H9 (cell line): ENCODE data around the gene COG2. TPM values are rescaled to one million over a fixed set of nuclear protein-coding genes. Genes with fewer than 3 reads are reported as not detected.

Experiments
- DNase-seq: peaks from one replicate; pipeline ENCODE4 v3.0.0-alpha.2; 2017
- H2AFZ ChIP-seq: one replicate; pipeline ENCODE4 v1.6.1; 2013; ENCODE audit warnings: mild to moderate bottlenecking, low read length, control low read depth, moderate library complexity
- H2AK5ac ChIP-seq: 2 replicates; pipeline ENCODE4 v1.6.1; 2013; ENCODE audit warnings: low read length, control low read depth, mixed read lengths; ENCODE audit not compliant: insufficient read length
- H2BK120ac ChIP-seq: one replicate; pipeline ENCODE4 v1.6.1; 2013; ENCODE audit warnings: low read depth, mild to moderate bottlenecking, low read length, control low read depth, inconsistent platforms; ENCODE audit not compliant: poor library complexity, severe bottlenecking
- H2BK12ac ChIP-seq: 2 replicates; pipeline ENCODE4 v1.6.1; 2013; ENCODE audit warnings: low read length, control low read depth, mixed read lengths, low read depth; ENCODE audit not compliant: insufficient read length
- H2BK15ac ChIP-seq: 2 replicates; pipeline ENCODE4 v1.6.1; 2013; ENCODE audit warnings: low read depth, low read length, control low read depth
- H2BK20ac ChIP-seq: one replicate; pipeline ENCODE4 v1.6.1; 2013; ENCODE audit warnings: low read depth, mild to moderate bottlenecking, low read length, control low read depth, inconsistent platforms; ENCODE audit not compliant: poor library complexity, severe bottlenecking
- H2BK5ac ChIP-seq: 2 replicates; pipeline ENCODE4 v1.6.1; 2013; ENCODE audit warnings: low read length, control low read depth, mixed read lengths; ENCODE audit not compliant: insufficient read length
- H3K14ac ChIP-seq: 2 replicates; pipeline ENCODE4 v1.6.1; 2013; ENCODE audit warnings: low read length, control low read depth; ENCODE audit not compliant: insufficient read depth
- H3K18ac ChIP-seq: 2 replicates; pipeline ENCODE4 v1.6.1; 2013; ENCODE audit warnings: low read depth, mild to moderate bottlenecking, mixed read lengths, low read length, control low read depth; ENCODE audit not compliant: insufficient read length
- H3K23ac ChIP-seq: 2 replicates; pipeline ENCODE4 v1.6.1; 2013; ENCODE audit warnings: low read length, control low read depth, mixed read lengths, low read depth; ENCODE audit not compliant: insufficient read length
- H3K23me2 ChIP-seq: 2 replicates; pipeline ENCODE4 v1.6.1; 2013; ENCODE audit warnings: low read depth, mild to moderate bottlenecking, mixed read lengths, low read length, control low read depth; ENCODE audit not compliant: insufficient read length, poor library complexity, severe bottlenecking
- H3K27ac ChIP-seq: 2 replicates; pipeline ENCODE4 v1.5.1; 2013; ENCODE audit warnings: low read length, control low read depth, mixed read lengths, low read depth; ENCODE audit not compliant: insufficient read length
- H3K27me3 ChIP-seq: 2 replicates; pipeline ENCODE4 v1.6.1; 2013; ENCODE audit warnings: low read length, control low read depth, inconsistent platforms; ENCODE audit not compliant: insufficient read depth
- H3K4ac ChIP-seq: 2 replicates; pipeline ENCODE4 v1.6.1; 2013; ENCODE audit warnings: low read depth, mild to moderate bottlenecking, control low read depth, inconsistent platforms, low read length, moderate library complexity
- H3K4me1 ChIP-seq: 2 replicates; pipeline ENCODE4 v1.6.1; 2013; ENCODE audit warnings: low read length, control low read depth, inconsistent platforms; ENCODE audit not compliant: insufficient read depth
- H3K4me2 ChIP-seq: 2 replicates; pipeline ENCODE4 v1.6.1; 2013; ENCODE audit warnings: low read length, control low read depth, mixed read lengths; ENCODE audit not compliant: insufficient read length, insufficient read depth
- H3K56ac ChIP-seq: 2 replicates; pipeline ENCODE4 v1.6.1; 2013; ENCODE audit warnings: low read depth, mild to moderate bottlenecking, mixed read lengths, low read length, control low read depth; ENCODE audit not compliant: insufficient read length
- H3K79me1 ChIP-seq: 2 replicates; pipeline ENCODE4 v1.6.1; 2013; ENCODE audit warnings: low read depth, mild to moderate bottlenecking, moderate library complexity, low read length, control low read depth, inconsistent platforms; ENCODE audit not compliant: insufficient read depth, poor library complexity, severe bottlenecking
- H3K79me2 ChIP-seq: 2 replicates; pipeline ENCODE4 v1.6.1; 2013; ENCODE audit warnings: low read length, control low read depth, inconsistent platforms; ENCODE audit not compliant: insufficient read depth
- H3K9ac ChIP-seq: 2 replicates; pipeline ENCODE4 v1.6.1; 2013; ENCODE audit warnings: low read length, control low read depth, mixed read lengths; ENCODE audit not compliant: insufficient read length; ENCODE audit errors: extremely low read depth
- H3K9me3 ChIP-seq: one replicate; pipeline ENCODE4 v1.6.1; 2013; ENCODE audit warnings: low read depth, low read length, inconsistent platforms; ENCODE audit not compliant: control insufficient read depth
- H3T11ph ChIP-seq: one replicate; pipeline ENCODE4 v1.6.1; 2013; ENCODE audit warnings: mild to moderate bottlenecking, low read length, control low read depth, inconsistent platforms
- H4K20me1 ChIP-seq: one replicate; pipeline ENCODE4 v1.6.1; 2013; ENCODE audit not compliant: control insufficient read depth, insufficient read length, insufficient read depth
- H4K5ac ChIP-seq: 2 replicates; pipeline ENCODE4 v1.6.1; 2013; ENCODE audit warnings: low read depth, mild to moderate bottlenecking, mixed read lengths, low read length, control low read depth; ENCODE audit not compliant: insufficient read length
- H4K8ac ChIP-seq: replicated peaks from 2 replicates; pipeline ENCODE4 v1.6.1; 2013; ENCODE audit warnings: low read length, control low read depth, mixed read lengths, low read depth; ENCODE audit not compliant: insufficient read length
- H4K91ac ChIP-seq: 2 replicates; pipeline ENCODE4 v1.6.1; 2013; ENCODE audit warnings: low read depth, mild to moderate bottlenecking, moderate library complexity, mixed read lengths, low read length, control low read depth; ENCODE audit not compliant: insufficient read length
- H3K27ac Mint-ChIP-seq, 3 experiments: 2 replicates in 2 of 3; 3 replicates in 1 of 3; pipeline ENCODE4 v1.8.0; 2020 to 2021; ENCODE audit warnings: mixed read lengths in 3 of 3, mild to moderate bottlenecking in 1 of 3, moderate library complexity in 1 of 3
- H3K27me3 Mint-ChIP-seq: 2 replicates; pipeline ENCODE4 v1.8.0; 2021; ENCODE audit warnings: low read depth, mild to moderate bottlenecking, moderate library complexity, mixed read lengths
- H3K36me3 Mint-ChIP-seq, 3 experiments: 2 replicates in 2 of 3; 3 replicates in 1 of 3; pipeline ENCODE4 v1.8.0; 2020 to 2021; ENCODE audit warnings: low read depth in 3 of 3, mixed read lengths in 3 of 3; ENCODE audit not compliant: insufficient read depth in 1 of 3
- H3K4me1 Mint-ChIP-seq, 2 experiments: 2 replicates each; pipeline ENCODE4 v1.8.0; 2020; ENCODE audit warnings: mixed read lengths in 2 of 2
- H3K4me3 Mint-ChIP-seq, 2 experiments: 2 replicates in 1 of 2; 3 replicates in 1 of 2; pipeline ENCODE4 v1.8.0; 2020 to 2021; ENCODE audit warnings: mild to moderate bottlenecking in 2 of 2, mixed read lengths in 2 of 2, moderate library complexity in 1 of 2
- H3K9me3 Mint-ChIP-seq, 2 experiments: 2 replicates in 1 of 2; 3 replicates in 1 of 2; pipeline ENCODE4 v1.8.0; 2020; ENCODE audit warnings: mild to moderate bottlenecking in 2 of 2, mixed read lengths in 2 of 2, moderate library complexity in 1 of 2
- WGBS: extraction: QIAGEN DNeasy Blood & Tissue Kit; methylation state at CpG from one replicate; pipeline ENCODE4 v1.1.7; 2013; ENCODE audit warnings: missing lambda C conversion rate, low lambda C conversion rate, mixed read lengths; ENCODE audit not compliant: insufficient read length; ENCODE audit errors: extremely low coverage; 5-methylcytosine and 5-hydroxymethylcytosine counted together
- total RNA-seq: library from RNA; stranded (reverse); gene quantifications from 2 replicates; pipeline ENCODE4 v1.2.1, GENCODE V29; 2021
- TF ChIP-seq, protein P1 (sequence below): fragments of 200-600 bp; sonication (generic); conservative IDR thresholded peaks from 3 replicates; pipeline ENCODE4 v1.8.0; 2021; ENCODE audit warnings: antibody characterized with exemption, mild to moderate bottlenecking

The COG2 gene
- total RNA-seq, 1 experiment from 2014 or later = 42.2 TPM

DNA sequence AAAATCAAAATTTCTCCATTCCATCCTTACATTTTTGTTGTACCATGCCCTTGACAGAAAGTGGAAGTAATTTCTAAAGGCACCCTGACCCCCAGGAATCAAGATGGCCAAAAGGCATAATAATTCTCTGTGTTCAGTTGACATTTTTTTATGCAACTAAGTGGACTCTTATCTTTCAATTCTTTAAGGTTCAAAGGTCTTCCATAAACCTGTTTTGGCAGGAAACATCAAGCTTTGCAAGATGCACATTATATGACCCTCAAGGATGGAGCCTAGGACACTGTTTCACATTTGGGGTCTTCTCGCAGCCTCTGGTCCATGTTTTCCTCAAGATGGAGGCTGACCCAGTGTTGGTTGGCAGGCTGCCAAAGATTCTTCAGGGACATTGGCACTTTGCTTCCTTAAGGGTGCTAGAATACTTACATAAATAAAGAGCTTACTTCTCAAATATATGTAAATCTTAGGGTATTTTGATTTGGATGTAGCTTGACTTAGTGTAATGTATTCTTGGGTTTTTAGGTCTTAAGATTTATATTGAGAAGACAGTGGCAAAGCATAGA is 48.0 kb upstream of the COG2 start:
- no peak overlapping the region for H3K4me2 ChIP-seq
- H3K23ac ChIP-seq = no peak overlapping the region
- H2BK5ac ChIP-seq = no peak overlapping the region
- no peak overlapping the region for H3K18ac ChIP-seq
- H3K9me3 Mint-ChIP-seq = peaks cover 7 to 10% of the 10 kb centered on the region in 2 experiments
- no peak overlapping the region for H2BK15ac ChIP-seq
- no peak overlapping the region for H2BK12ac ChIP-seq
- H3K4me3 Mint-ChIP-seq = no peak overlapping the region
- no peak overlapping the region for H3K4ac ChIP-seq
- H3K79me1 ChIP-seq = no peaks in the 10 kb centered on the region
- no peaks in the 10 kb centered on the region for H3K27me3 ChIP-seq
- no peak overlapping the region for H3T11ph ChIP-seq
- no peak overlapping the region for H2AK5ac ChIP-seq
- no peak overlapping the region for H3K9ac ChIP-seq
- H4K20me1 ChIP-seq = no peaks in the 10 kb centered on the region
- H3K14ac ChIP-seq = no peak overlapping the region
- no peak overlapping the region for H2BK20ac ChIP-seq
- H3K27ac ChIP-seq = no peak overlapping the region
- no peak overlapping the region for H4K91ac ChIP-seq
- no peak overlapping the region for H2BK120ac ChIP-seq
- H3K79me2 ChIP-seq = no peaks in the 10 kb centered on the region
- H4K5ac ChIP-seq = no peak overlapping the region
- peaks cover 4 to 6% of the 10 kb centered on the region in 2 experiments; a peak in 1 of 4 replicates for H3K4me1 Mint-ChIP-seq
- H3K4me1 ChIP-seq = no peaks in the 10 kb centered on the region
- H3K36me3 Mint-ChIP-seq = peaks cover 0 to 23% (median 4%) of the 10 kb centered on the region in 3 experiments; a peak in 4 of 7 replicates
- no peaks in the 10 kb centered on the region; the same call in 1 of the 2 replicates for H3K27me3 Mint-ChIP-seq
- no peak overlapping the region for H3K56ac ChIP-seq
- H3K9me3 ChIP-seq = peaks cover 12% of the 10 kb centered on the region
- H2AFZ ChIP-seq = no peak overlapping the region
- no CpG with 5 or more reads among the region's 1 CpG for WGBS
- H4K8ac ChIP-seq = no peak overlapping the region
- DNase-seq = no peak
- TF ChIP-seq, protein P1, sequence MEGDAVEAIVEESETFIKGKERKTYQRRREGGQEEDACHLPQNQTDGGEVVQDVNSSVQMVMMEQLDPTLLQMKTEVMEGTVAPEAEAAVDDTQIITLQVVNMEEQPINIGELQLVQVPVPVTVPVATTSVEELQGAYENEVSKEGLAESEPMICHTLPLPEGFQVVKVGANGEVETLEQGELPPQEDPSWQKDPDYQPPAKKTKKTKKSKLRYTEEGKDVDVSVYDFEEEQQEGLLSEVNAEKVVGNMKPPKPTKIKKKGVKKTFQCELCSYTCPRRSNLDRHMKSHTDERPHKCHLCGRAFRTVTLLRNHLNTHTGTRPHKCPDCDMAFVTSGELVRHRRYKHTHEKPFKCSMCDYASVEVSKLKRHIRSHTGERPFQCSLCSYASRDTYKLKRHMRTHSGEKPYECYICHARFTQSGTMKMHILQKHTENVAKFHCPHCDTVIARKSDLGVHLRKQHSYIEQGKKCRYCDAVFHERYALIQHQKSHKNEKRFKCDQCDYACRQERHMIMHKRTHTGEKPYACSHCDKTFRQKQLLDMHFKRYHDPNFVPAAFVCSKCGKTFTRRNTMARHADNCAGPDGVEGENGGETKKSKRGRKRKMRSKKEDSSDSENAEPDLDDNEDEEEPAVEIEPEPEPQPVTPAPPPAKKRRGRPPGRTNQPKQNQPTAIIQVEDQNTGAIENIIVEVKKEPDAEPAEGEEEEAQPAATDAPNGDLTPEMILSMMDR = no peak
- H3K27ac Mint-ChIP-seq = no peak overlapping the region
- H3K23me2 ChIP-seq = no peaks in the 10 kb centered on the region
